ENCODE results near the gene MTRF1. TPM values are rescaled to one million over a fixed set of nuclear protein-coding genes. Genes with fewer than 3 reads are reported as not detected.

MTRF1 gene
- total RNA-seq, 1 experiment from 2014 or later, result 11.4 TPM

DNA sequence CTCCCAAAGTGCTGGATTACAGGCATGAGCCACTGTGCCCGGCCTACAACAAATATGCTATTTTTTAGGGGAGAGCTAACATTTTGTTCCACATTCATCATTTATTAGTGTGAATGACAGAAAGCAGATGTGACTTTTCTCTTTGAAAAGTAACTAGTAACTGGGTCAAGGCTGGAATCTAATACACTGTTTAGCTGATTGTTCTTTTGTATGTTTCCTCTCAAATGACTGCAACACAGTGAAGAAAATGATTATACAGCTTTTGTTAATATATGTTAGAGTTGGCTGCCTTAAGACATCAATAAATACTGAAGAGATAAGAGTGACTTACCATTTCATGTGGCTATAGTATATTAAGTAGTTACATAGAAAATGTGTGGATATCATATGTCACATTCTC, 27.0 kb downstream of the MTRF1 start:
- H3K4me2 ChIP-seq (ENCODE audit: low read length), result no peak overlapping the region
- H3K4me1 ChIP-seq (ENCODE audit: control insufficient read depth in 1 of 2, insufficient read depth in 2 of 2, low read length in 2 of 2), result 0 out of 4 replicates have a peak, but pooled peaks cover 0 to 3% of the 10 kb centered on the region in 2 experiments
- H2AFZ ChIP-seq (ENCODE audit: low read depth, low read length, poor library complexity, severe bottlenecking), result no peak overlapping the region
- no TSS peak for BruUV-seq (replicated peaks)
- RAD21 ChIA-PET (ENCODE audit: low non-redundant PET in 1 of 2, low total read pairs in 2 of 2, uncharacterized antibody in 2 of 2, unreplicated experiment in 2 of 2), result no interaction called here
- CTCF ChIA-PET, result no interaction called here
- no peaks in the 10 kb centered on the region; a peak in 1 of 4 replicates for H3K36me3 ChIP-seq (ENCODE audit: control insufficient read depth in 1 of 2, insufficient read depth in 2 of 2, low read length in 2 of 2)
- TF ChIP-seq SIN3A (IDR thresholded peaks at IDR 0.05; ENCODE audit: low read depth), result no peak
- no peak for TF ChIP-seq CEBPB (IDR thresholded peaks at IDR 0.05; ENCODE audit: low read depth)
- TF ChIP-seq FOSL1 (IDR thresholded peaks at IDR 0.05; ENCODE audit: low read depth), result no peak
- no peak overlapping the region for H3K9ac ChIP-seq (ENCODE audit: low read length)
- intact Hi-C loops (cut with micrococcal nuclease), result no loop called here
- no peak for DNase-seq (ENCODE audit: low read depth, low spot score)
- no peak for ATAC-seq
- no peaks in the 10 kb centered on the region for H3K9me3 ChIP-seq (ENCODE audit: control insufficient read depth in 1 of 2, insufficient read depth in 1 of 2, low read depth in 1 of 2, low read length in 2 of 2)
- H4K20me1 ChIP-seq (ENCODE audit: insufficient read depth), result no peaks in the 10 kb centered on the region
- H3K27ac ChIP-seq (ENCODE audit: low read depth, low read length), result no peak overlapping the region
- no peaks in the 10 kb centered on the region for H3K79me2 ChIP-seq (ENCODE audit: insufficient read depth, low read length)
- no peaks in the 10 kb centered on the region for H3K9me2 ChIP-seq (ENCODE audit: insufficient read depth)
- POLR2A ChIA-PET, result no interaction called here
- H3K4me3 ChIP-seq (replicated peaks in 1 of 2; ENCODE audit: low read depth in 1 of 2, low read length in 2 of 2), result no peak overlapping the region
- no peaks in the 10 kb centered on the region for H3K27me3 ChIP-seq (ENCODE audit: insufficient read depth, low read length)

DNA sequence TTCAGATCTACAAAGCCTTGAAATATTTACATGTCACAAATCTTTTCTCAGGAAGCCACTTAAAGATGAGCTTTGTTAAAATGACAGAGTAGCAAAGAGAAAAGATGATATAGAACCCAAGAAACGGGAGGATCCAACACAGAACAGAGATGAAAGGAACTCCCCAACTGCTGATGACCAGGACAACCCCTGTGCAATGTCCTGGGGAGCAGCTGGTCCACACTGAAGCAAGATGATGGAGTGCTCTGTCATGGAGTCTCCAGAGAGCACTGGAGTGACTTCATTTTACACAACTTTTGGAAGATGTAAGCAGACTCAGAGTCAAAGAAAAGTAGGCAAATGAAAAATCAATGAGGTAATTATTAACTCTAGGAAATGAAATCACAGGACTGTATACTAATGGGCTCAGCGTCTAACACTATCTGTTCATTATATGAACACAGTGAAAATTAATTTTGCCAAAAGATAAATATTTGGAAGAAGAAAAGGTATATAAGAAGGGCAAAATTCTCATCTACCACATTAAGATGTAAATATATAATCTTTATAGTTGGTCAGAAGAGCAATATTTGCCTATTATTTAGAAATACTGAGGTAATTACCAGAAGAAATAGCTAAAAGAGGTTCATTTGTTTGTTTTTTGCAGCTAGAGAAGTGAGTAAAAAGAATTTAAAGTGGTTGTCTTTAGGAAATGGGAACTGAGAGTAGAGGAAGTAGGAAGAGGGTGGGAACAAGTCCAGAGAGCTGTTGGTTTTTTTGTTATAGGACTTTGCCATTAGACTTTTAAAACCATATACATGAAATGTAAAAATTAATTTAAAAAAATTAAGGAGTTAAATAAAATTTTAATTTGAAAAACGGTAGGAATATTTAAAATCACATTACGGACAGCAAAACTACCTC, 30.5 kb downstream of the MTRF1 start:
- no peaks in the 10 kb centered on the region for H3K27me3 ChIP-seq (ENCODE audit: insufficient read depth, low read length)
- H3K4me2 ChIP-seq (ENCODE audit: low read length), result no peak overlapping the region
- ATAC-seq (no peak), DNase-seq (ENCODE audit: low read depth, low spot score) (no peak)
- ChIA-PET POLR2A (interaction anchor here (1.6 kb wide), 1 partner anchor 17 kb away, joined by 7 read pairs; no protein-coding TSS in a partner anchor), RAD21 (ENCODE audit: low non-redundant PET in 1 of 2, low total read pairs in 2 of 2, uncharacterized antibody in 2 of 2, unreplicated experiment in 2 of 2) (no interaction called here), CTCF (interaction anchor here (1.1 to 1.7 kb wide), 3 partner anchors 10 to 159 kb away, joined by 3 to 8 read pairs (median 5); no protein-coding TSS in a partner anchor)
- no peak overlapping the region for H3K4me3 ChIP-seq (replicated peaks in 1 of 2; ENCODE audit: low read depth in 1 of 2, low read length in 2 of 2)
- H3K27ac ChIP-seq (ENCODE audit: low read depth, low read length), result no peak overlapping the region
- no peak for TF ChIP-seq YY1 (IDR thresholded peaks at IDR 0.05; ENCODE audit: extremely low read depth, insufficient replicate concordance, low read depth, low read length)
- TF ChIP-seq, protein P1, sequence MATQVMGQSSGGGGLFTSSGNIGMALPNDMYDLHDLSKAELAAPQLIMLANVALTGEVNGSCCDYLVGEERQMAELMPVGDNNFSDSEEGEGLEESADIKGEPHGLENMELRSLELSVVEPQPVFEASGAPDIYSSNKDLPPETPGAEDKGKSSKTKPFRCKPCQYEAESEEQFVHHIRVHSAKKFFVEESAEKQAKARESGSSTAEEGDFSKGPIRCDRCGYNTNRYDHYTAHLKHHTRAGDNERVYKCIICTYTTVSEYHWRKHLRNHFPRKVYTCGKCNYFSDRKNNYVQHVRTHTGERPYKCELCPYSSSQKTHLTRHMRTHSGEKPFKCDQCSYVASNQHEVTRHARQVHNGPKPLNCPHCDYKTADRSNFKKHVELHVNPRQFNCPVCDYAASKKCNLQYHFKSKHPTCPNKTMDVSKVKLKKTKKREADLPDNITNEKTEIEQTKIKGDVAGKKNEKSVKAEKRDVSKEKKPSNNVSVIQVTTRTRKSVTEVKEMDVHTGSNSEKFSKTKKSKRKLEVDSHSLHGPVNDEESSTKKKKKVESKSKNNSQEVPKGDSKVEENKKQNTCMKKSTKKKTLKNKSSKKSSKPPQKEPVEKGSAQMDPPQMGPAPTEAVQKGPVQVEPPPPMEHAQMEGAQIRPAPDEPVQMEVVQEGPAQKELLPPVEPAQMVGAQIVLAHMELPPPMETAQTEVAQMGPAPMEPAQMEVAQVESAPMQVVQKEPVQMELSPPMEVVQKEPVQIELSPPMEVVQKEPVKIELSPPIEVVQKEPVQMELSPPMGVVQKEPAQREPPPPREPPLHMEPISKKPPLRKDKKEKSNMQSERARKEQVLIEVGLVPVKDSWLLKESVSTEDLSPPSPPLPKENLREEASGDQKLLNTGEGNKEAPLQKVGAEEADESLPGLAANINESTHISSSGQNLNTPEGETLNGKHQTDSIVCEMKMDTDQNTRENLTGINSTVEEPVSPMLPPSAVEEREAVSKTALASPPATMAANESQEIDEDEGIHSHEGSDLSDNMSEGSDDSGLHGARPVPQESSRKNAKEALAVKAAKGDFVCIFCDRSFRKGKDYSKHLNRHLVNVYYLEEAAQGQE (IDR thresholded peaks at IDR 0.05; ENCODE audit: low read depth), result no peak
- no peak for TF ChIP-seq SIN3A (IDR thresholded peaks at IDR 0.05; ENCODE audit: low read depth)
- intact Hi-C loops (cut with micrococcal nuclease), result no loop called here
- H3K36me3 ChIP-seq (ENCODE audit: control insufficient read depth in 1 of 2, insufficient read depth in 2 of 2, low read length in 2 of 2), result no peaks in the 10 kb centered on the region
- H3K9ac ChIP-seq (ENCODE audit: low read length), result no peak overlapping the region
- no TSS peak for BruUV-seq (replicated peaks)
- H4K20me1 ChIP-seq (ENCODE audit: insufficient read depth), result no peaks in the 10 kb centered on the region
- H3K9me3 ChIP-seq (ENCODE audit: control insufficient read depth in 1 of 2, insufficient read depth in 1 of 2, low read depth in 1 of 2, low read length in 2 of 2), result no peaks in the 10 kb centered on the region
- 0 out of 4 replicates have a peak, but pooled peaks cover 0 to 3% of the 10 kb centered on the region in 2 experiments for H3K4me1 ChIP-seq (ENCODE audit: control insufficient read depth in 1 of 2, insufficient read depth in 2 of 2, low read length in 2 of 2)
- H3K9me2 ChIP-seq (ENCODE audit: insufficient read depth), result no peaks in the 10 kb centered on the region
- H3K79me2 ChIP-seq (ENCODE audit: insufficient read depth, low read length), result no peaks in the 10 kb centered on the region
- H2AFZ ChIP-seq (ENCODE audit: low read depth, low read length, poor library complexity, severe bottlenecking), result no peak overlapping the region
